Testis (tissue), 2 donors: ENCODE measurements around the gene PWP2.
"Not testable (repeated sequence)": the region's sequence is repeated elsewhere in the genome, so short reads cannot be mapped to it uniquely, and the experiment has no call there.

ENCODE experiments used
- CTCF ChIP-seq, 3 experiments: fragments of 450-650 bp in 2 of 3; fragments of 200-600 bp in 1 of 3; sonication (generic) in 1 of 3; IDR thresholded peaks; one replicate each; pipeline ENCODE4 v1.5.1; 2016 to 2019; ENCODE audit warnings: antibody characterized with exemption in 3 of 3, mild to moderate bottlenecking in 2 of 3, moderate library complexity in 1 of 3
- POLR2A ChIP-seq: fragments of 450-650 bp; IDR thresholded peaks from one replicate; pipeline ENCODE4 v1.6.1; 2017; ENCODE audit warnings: antibody characterized with exemption, mild to moderate bottlenecking, moderate library complexity

GRCh38 chr21:44107026-44107501 is at the start of gene PWP2:
- not testable (repeated sequence) for TF ChIP-seq POLR2A; CTCF (IDR thresholded peaks at IDR 0.05)
